Femur (tissue), 1 donor: ENCODE results near the gene C10orf105.

Experiments
- DNase-seq: peaks from one replicate; pipeline ENCODE4 v3.0.0-alpha.2; 2017

C10orf105 gene, protein sequence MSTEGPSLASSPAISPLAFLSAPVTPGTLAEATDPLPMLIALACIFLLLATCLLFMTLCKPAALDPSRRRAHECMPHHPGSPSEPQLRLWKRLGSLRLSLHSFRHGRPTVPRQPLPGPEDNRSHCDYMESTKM

DNA sequence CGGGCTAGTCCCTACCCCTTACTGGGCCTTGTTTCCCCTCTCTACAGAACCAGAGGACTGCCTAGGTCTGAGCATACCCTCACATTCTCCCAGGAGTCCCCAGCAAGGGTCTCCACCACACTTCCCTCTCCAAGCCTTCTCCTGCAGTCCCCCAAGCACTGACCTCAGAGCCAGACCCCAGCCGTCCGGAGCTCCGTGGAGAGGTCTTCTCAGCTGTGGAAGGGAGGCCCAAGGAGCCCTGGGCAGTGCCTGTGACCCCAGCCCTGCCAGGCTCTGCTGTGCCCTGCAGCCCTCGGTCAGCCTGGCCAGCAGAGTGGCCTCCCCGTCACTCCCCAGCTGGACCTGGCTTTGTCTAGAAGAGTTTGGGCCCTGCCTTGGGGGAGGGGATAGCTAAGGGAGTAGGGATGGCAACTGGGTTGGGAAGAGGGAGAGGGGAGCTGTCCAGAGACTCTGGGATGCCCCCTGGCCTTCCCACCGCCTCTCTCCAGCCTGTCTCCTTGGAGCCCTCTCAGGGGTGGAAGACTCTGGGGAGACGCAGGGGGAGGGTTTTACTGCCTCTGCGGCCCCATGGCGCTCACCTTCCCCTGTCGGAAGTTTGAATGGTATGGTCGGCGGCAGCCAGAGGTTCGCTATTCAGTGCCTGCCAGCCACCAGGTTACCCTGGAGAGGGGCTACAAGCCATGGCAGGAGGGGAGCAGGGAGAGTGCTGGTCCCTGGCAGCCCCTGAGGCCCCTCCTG is at the start of gene C10orf105:
Gene C10orf105, minus strand, starts transcription at position 315 of the 738 bp plus-strand sequence. CDS start 3,441 bp downstream, outside the sequence.
- no peak for DNase-seq

- DNase-seq: peak; percentile 52
These were observed 48.0 kb upstream of the C10orf105 start for GRCh38 chr10:71767420-71768035.

DNA sequence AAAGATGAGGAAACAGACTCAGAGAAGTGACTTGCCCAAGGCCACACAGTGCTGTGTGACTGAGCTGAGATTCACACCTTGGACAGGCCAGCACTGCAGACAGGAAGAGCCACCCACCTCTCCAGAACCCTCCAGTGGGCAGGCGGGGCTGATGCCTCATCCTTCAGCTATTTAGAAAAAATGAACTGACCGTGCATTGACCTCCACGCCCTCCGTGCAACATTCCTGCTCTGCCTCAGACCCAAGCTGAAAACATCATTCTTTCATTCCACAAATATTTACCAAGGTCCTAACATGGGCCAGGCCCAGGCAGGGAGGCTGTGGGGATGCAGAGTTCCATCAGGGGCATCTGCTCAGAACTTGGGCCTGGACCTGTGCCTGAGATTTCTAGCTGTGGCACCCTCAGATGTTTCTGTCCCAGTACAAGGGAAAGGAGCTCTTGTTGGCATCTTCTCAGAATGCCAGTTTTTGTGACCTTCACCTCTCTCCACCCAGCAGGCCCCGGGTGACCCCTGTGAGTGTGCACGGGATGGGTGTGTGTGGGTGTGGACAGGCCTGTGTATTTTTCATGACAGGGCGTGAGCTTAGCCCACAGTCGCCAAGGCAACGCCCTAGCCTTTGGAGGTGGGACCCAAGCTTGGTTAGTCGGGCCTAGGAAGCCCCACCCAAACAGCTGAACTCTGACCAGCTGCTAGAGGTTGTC is 47.3 kb upstream of the C10orf105 start:
- DNase-seq: peak; percentile 83

DNA sequence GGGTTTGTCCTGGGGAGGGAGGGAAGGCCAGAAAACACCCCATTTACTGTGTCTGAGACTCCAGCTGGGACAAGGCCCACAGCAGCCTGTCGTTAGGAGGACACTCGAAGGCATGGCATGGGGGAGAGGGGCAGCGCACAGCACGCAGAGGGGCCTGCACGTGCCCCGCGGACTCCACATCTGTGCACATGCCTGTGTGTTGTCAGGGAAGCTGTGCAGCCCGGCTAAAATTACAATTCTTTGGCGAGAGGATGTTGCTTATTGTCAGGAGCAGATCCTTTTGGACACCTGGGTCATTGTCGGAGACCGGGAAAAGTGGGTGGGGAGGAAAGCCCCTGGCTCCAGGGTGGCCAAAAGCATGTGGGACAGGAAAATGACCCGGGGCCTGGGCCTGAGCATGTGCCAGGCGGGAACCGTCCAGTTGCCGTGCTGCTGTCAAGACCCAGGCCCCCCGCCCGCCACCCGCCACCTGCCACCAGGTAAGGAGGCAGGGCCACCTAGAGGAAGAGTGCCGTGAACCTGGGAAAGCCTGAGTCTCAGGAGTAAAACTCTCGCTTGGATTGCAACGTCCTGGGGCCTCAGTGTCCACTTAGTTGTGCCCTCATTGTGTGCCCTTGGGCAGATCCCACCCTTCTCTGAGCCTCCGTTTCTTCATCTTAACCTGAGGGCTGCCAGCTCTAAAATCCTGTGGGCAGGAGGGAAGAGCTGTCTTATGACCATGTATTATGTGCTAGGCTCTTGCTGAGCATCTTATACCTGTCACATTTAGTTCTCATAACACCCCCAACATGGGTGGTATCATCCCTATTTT is 46.5 kb upstream of the C10orf105 start:
- DNase-seq: no peak

GRCh38 chr10:71765176-71765904 is 45.8 kb upstream of the C10orf105 start:
- no peak for DNase-seq

DNA sequence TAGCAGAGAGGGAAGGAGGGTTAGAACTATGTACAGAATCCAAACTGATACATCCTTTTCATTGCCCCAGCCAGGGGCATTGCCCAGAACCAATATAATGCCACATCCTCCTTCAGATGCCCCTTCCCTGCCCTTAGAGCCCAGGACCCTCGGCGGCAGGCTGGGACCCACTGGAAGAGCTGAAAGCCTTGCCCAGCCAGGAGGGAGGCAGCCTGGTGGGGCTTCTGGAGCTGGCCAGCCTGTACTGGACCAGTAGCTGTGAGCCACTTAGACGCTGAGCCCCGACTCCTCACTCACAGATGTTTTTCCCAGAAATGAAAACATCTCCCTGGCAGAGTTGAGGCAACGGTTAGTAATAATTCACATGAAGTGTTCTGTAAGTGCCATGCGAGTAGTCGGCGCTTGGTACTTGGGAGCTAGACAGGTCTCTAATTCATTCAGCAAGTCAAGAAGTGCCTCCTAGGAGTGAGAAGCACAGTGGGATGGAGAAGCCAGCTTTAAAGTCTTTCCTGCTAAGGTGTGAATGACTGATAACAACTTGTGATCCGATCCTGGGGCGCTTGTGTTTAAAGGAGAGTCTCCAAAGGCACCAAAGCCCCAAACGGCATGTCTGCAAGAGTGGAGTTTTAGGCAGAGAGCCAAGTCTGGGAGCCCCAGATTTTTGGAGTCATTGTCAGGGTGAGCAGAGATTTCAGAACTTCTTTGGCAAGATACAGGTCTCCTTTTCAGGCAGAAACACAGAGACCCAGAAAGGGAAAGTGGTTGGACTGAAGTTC is 44.0 kb upstream of the C10orf105 start:
- DNase-seq: no peak

DNA sequence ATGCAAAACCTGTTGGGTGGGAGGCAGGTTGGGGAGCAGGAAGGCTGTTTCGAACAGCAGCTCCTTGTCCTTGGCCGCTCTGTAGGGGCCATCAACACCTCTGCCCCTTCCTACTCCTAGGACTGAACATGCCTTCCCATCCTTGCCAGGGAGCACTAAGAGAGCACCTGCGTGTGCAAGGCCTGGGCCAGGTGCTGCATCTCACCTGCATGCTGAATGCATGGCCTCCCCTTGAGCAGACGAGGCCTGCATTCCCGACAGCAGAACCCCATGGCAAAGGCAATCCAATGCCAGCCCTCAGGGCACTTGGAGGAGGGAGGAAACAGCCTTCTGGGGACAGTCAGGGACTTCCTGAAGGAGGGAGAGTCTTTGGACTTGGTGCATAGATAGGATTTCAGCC is 42.7 kb upstream of the C10orf105 start:
- DNase-seq: no peak

DNA sequence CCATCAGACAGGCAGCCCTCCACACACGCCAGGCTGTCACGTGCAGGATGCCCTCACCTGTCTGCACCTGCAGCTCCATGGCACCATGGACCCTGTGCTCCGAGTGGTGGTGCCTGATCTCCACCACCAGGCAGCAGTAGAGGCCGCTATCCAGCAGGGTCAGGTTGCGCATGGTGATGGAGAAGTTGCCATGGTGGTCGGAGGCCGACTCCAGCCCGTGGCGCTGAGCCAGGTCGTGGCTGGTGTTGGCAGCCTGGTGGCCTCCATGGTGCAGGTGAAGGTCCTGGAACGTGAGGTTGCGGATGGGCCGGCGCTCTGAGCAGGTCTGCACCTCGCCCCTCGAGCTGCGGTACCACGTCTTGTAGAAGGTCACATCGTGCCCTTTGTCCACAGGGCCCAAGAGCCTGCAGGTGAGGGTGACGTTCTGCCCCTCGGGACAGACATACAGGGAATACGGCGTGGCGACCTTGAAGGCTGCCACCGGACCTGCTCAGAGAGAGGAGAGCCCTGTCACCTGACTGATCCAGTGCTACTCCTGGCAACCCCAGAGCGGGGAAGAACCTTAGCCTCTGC is 42.0 kb upstream of the C10orf105 start:
- DNase-seq: no peak

- DNase-seq: no peak
These were observed 41.5 kb upstream of the C10orf105 start for GRCh38 chr10:71761105-71761511.

- DNase-seq: no peak
These were observed 37.9 kb upstream of the C10orf105 start for GRCh38 chr10:71757399-71757922.

- no peak for DNase-seq
These were observed 37.0 kb upstream of the C10orf105 start for GRCh38 chr10:71756311-71757191.

DNA sequence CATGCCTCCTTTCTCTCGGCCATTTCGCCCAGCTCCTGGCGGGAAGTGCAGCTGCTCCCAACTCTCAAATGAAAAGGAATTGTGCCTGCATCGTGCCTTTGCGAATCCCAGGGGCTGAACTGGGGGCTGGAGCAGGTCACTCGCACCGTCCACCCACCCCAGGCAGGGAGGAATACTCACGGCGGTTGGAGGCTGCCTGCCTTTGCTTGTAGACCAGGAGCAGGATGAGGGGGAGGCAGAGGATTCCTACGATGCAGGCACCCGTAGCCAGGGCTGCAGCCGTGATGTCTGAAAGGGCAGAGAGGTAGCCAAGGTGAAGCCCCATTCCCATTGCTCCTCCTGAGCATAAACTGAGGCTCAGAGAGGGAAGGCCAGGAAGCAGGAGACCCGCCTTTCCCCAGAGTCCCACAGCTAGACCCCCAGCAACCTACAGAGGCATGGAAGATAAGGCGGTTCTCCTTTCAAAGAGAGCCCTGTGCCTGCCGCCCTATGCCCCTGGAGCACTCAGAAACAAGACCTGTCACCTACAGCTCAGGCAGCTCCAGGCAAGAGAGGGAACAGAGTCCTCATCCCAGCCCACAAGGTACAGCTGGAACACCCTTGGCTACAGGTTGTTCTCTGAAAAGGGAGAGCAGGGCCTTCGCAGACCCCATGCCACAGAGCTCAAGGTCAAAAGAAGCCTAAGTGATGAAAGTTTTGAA is 35.8 kb upstream of the C10orf105 start:
- no peak for DNase-seq

DNA sequence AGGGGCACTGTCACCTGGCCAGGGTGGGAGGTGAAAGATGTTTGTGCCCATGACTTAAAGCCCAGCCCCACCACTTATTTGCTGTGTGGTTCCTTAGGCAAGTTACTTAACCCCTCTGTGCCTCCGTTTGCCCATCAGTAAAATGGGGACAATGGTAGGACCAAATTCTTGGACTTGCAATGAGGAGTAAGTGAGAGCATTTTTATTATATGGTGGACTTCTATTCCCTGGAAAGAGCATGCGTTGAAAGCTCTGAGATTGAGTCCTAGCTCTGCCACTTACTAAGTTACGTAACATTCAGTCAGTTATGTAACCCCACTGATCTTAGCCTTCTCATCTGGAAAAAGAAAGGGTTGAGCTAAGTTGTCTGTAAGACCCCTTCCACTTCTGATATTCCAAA is 35.0 kb upstream of the C10orf105 start:
- no peak for DNase-seq

GRCh38 chr10:71753960-71754505 is 34.5 kb upstream of the C10orf105 start:
- no peak for DNase-seq

DNA sequence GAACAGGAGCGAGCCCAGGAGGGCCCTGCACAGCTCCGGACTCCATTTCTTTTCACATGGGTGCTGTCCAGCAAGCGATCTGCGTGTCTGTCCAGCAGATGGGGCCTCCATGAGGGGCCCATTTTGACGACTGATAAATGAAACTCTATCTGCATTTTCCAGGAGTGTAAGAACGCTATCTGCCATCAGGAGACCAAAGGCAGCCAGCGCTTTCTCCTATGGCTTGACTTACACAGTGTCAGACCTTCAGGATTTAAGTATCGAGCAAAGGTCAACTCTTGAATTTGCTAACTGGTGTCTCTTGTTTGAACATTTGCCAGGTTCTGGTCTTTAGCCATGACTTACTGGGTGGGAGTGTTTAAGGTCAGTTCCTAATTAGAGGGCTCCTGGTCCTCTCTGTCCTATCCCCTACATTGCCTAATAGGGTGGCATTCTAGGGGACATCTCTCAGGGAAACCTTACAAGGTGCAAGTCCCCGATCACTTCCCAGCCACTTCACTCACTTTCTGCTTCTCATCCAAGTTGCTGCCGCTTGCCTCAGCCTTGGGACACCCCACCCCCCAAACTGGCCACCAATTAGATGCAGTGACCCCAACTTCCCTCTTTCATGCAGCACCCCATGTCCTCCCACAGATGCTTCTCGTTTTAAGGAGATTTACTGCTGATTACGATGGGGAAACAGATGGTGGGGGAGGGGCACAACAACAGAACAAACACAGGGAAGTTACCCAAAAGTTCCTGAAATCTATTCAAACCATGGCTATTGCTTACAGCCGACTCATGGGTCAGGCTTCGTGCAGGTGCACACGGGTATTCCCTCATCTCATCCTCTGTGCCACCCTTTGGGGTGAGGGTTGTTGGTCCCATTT is 33.7 kb upstream of the C10orf105 start:
- peak; percentile 71 for DNase-seq

DNA sequence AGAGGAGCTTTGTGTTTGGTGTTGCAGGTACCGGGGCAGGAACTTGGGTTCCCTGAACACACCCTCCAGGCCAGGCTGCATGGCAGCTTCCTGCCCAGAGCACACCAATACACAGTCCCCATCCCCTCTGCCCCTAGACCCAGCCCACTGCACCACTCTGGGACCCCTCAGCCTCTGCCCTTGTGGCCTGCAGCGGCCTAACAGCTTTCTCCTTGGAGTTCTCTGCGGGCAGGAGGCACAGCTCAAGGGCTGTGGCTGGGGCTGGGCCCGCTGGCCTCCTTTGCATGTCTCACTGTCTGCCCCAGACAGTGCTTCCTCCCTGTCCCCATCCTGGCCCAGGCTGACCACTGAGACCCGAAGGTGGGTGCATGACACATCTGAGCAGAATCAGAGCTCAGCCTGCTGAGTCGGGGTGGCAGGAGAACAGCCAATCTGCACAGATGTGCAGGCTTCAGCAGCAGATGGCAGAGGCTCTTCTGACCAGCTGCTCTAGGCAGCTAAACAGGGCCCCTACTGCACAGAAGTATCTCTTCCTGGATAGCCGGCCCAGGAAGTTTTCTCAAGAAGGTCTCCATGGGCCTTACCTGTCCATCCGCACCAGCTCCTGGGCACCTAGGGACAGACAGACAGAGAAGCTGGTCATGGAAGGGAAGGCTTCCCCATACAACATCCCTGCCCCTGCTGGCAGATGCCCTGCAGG is 33.0 kb upstream of the C10orf105 start:
- no peak for DNase-seq
